ENCODE results near the gene PIN4.
"Not testable (repeated sequence)": the region's sequence is repeated elsewhere in the genome, so short reads cannot be mapped to it uniquely, and the experiment has no call there.

The PIN4 gene

GRCh38 chrX:72203421-72203820, 21.9 kb downstream of the PIN4 start:
- Histone ChIP-seq H4K8ac (ENCODE audit: low read depth, low read length) (no peak overlapping the region), H2BK15ac (replicated peaks; ENCODE audit: low read depth) (no peak overlapping the region), H3K18ac (ENCODE audit: low read length) (peak overlapping the region; percentile 39), H4K5ac (ENCODE audit: low read length) (no peak overlapping the region), H3K36me3 (ENCODE audit: control insufficient read depth, insufficient read depth, low read length) (peaks cover 1% of the 10 kb centered on the region), H3K4me2 (ENCODE audit: low read length) (no peak overlapping the region), H2BK120ac (ENCODE audit: low read depth, low read length) (no peak overlapping the region), H3K79me1 (ENCODE audit: low read length) (no peaks in the 10 kb centered on the region), H3K27me3 (ENCODE audit: insufficient read depth, low read length, poor library complexity) (no peaks in the 10 kb centered on the region), H3K56ac (ENCODE audit: low read length) (peak overlapping the region; percentile 46), H3K9ac (ENCODE audit: low read length) (no peak overlapping the region), H3K4me1 (ENCODE audit: control insufficient read depth, low read depth, low read length) (peaks cover 2% of the 10 kb centered on the region), H3K23ac (ENCODE audit: low read length) (no peak overlapping the region), H3K4me3 (ENCODE audit: low read length) (no peak overlapping the region), H3K4ac (ENCODE audit: low read depth, low read length) (no peak overlapping the region), H3K27ac (ENCODE audit: low read depth, low read length) (no peak overlapping the region), H2AK5ac (ENCODE audit: low read length) (no peak overlapping the region), H2BK5ac (ENCODE audit: low read length) (no peak overlapping the region), H3K79me2 (ENCODE audit: control insufficient read depth, insufficient read depth, low read length) (no peaks in the 10 kb centered on the region)
- WGBS (ENCODE audit: extremely low coverage, insufficient coverage, low lambda C conversion rate): no CpG with 5 or more reads among the region's 6 CpGs
- DNase-seq: no peak

GRCh38 chrX:72205706-72206105, 24.1 kb downstream of the PIN4 start:
- Histone ChIP-seq H3K4me1 (ENCODE audit: control insufficient read depth, low read depth, low read length) (peaks cover 2% of the 10 kb centered on the region), H2BK15ac (replicated peaks; ENCODE audit: low read depth) (no peak overlapping the region), H4K8ac (ENCODE audit: low read depth, low read length) (no peak overlapping the region), H3K23ac (ENCODE audit: low read length) (no peak overlapping the region), H3K9ac (ENCODE audit: low read length) (no peak overlapping the region), H3K4ac (ENCODE audit: low read depth, low read length) (no peak overlapping the region), H3K79me2 (ENCODE audit: control insufficient read depth, insufficient read depth, low read length) (no peaks in the 10 kb centered on the region), H4K5ac (ENCODE audit: low read length) (no peak overlapping the region), H3K4me2 (ENCODE audit: low read length) (no peak overlapping the region), H3K27ac (ENCODE audit: low read depth, low read length) (no peak overlapping the region), H2BK5ac (ENCODE audit: low read length) (no peak overlapping the region), H3K4me3 (ENCODE audit: low read length) (no peak overlapping the region), H3K36me3 (ENCODE audit: control insufficient read depth, insufficient read depth, low read length) (peaks cover 1% of the 10 kb centered on the region), H2BK120ac (ENCODE audit: low read depth, low read length) (no peak overlapping the region), H3K18ac (ENCODE audit: low read length) (no peak overlapping the region), H2AK5ac (ENCODE audit: low read length) (no peak overlapping the region), H3K79me1 (ENCODE audit: low read length) (no peaks in the 10 kb centered on the region), H3K56ac (ENCODE audit: low read length) (no peak overlapping the region), H3K27me3 (ENCODE audit: insufficient read depth, low read length, poor library complexity) (no peaks in the 10 kb centered on the region)
- no CpG with 5 or more reads among the region's 2 CpGs for WGBS (ENCODE audit: extremely low coverage, insufficient coverage, low lambda C conversion rate)
- no peak for DNase-seq

GRCh38 chrX:72207366-72207765, 25.8 kb downstream of the PIN4 start:
- Histone ChIP-seq H3K4ac (ENCODE audit: low read depth, low read length) (no peak overlapping the region), H4K8ac (ENCODE audit: low read depth, low read length) (no peak overlapping the region)
- no CpG with 5 or more reads among the region's 4 CpGs for WGBS (ENCODE audit: extremely low coverage, insufficient coverage, low lambda C conversion rate)

GRCh38 chrX:72208126-72208800, 26.7 kb downstream of the PIN4 start:
- H4K8ac ChIP-seq (ENCODE audit: low read depth, low read length): no peak overlapping the region
- H3K9ac ChIP-seq (ENCODE audit: low read length): no peak overlapping the region
- no peak overlapping the region for H2BK120ac ChIP-seq (ENCODE audit: low read depth, low read length)
- H4K5ac ChIP-seq (ENCODE audit: low read length): no peak overlapping the region
- no peak overlapping the region for H3K23ac ChIP-seq (ENCODE audit: low read length)
- H2AK5ac ChIP-seq (ENCODE audit: low read length): no peak overlapping the region
- H3K4me3 ChIP-seq (ENCODE audit: low read length): no peak overlapping the region
- H3K36me3 ChIP-seq (ENCODE audit: control insufficient read depth, insufficient read depth, low read length): peaks cover 1% of the 10 kb centered on the region
- no peak for DNase-seq
- H2BK15ac ChIP-seq (replicated peaks; ENCODE audit: low read depth): no peak overlapping the region
- no peak overlapping the region for H3K56ac ChIP-seq (ENCODE audit: low read length)
- no peaks in the 10 kb centered on the region for H3K27me3 ChIP-seq (ENCODE audit: insufficient read depth, low read length, poor library complexity)
- no peak overlapping the region for H2BK5ac ChIP-seq (ENCODE audit: low read length)
- peaks cover 1% of the 10 kb centered on the region for H3K4me1 ChIP-seq (ENCODE audit: control insufficient read depth, low read depth, low read length)
- H3K79me2 ChIP-seq (ENCODE audit: control insufficient read depth, insufficient read depth, low read length): no peaks in the 10 kb centered on the region
- H3K18ac ChIP-seq (ENCODE audit: low read length): no peak overlapping the region
- no peaks in the 10 kb centered on the region for H3K79me1 ChIP-seq (ENCODE audit: low read length)
- no peak overlapping the region for H3K4ac ChIP-seq (ENCODE audit: low read depth, low read length)
- no CpG with 5 or more reads among the region's 4 CpGs for WGBS (ENCODE audit: extremely low coverage, insufficient coverage, low lambda C conversion rate)
- H3K27ac ChIP-seq (ENCODE audit: low read depth, low read length): no peak overlapping the region
- H3K4me2 ChIP-seq (ENCODE audit: low read length): no peak overlapping the region

More at GRCh38 chrX:72207366-72207765, 25.8 kb downstream of the PIN4 start:
- Histone ChIP-seq H2BK15ac (replicated peaks; ENCODE audit: low read depth) (no peak overlapping the region), H3K79me2 (ENCODE audit: control insufficient read depth, insufficient read depth, low read length) (no peaks in the 10 kb centered on the region), H3K56ac (ENCODE audit: low read length) (no peak overlapping the region), H3K4me2 (ENCODE audit: low read length) (no peak overlapping the region), H3K23ac (ENCODE audit: low read length) (no peak overlapping the region), H3K18ac (ENCODE audit: low read length) (no peak overlapping the region), H2BK120ac (ENCODE audit: low read depth, low read length) (no peak overlapping the region), H3K79me1 (ENCODE audit: low read length) (no peaks in the 10 kb centered on the region), H3K9ac (ENCODE audit: low read length) (no peak overlapping the region), H3K4me3 (ENCODE audit: low read length) (no peak overlapping the region), H3K27ac (ENCODE audit: low read depth, low read length) (no peak overlapping the region), H2AK5ac (ENCODE audit: low read length) (no peak overlapping the region), H4K5ac (ENCODE audit: low read length) (no peak overlapping the region), H3K27me3 (ENCODE audit: insufficient read depth, low read length, poor library complexity) (no peaks in the 10 kb centered on the region), H3K4me1 (ENCODE audit: control insufficient read depth, low read depth, low read length) (peaks cover 2% of the 10 kb centered on the region), H2BK5ac (ENCODE audit: low read length) (no peak overlapping the region), H3K36me3 (ENCODE audit: control insufficient read depth, insufficient read depth, low read length) (peaks cover 1% of the 10 kb centered on the region)
- no peak for DNase-seq

- no peaks in the 10 kb centered on the region for H3K4me1 ChIP-seq (ENCODE audit: control insufficient read depth, low read depth, low read length)
- H3K36me3 ChIP-seq (ENCODE audit: control insufficient read depth, insufficient read depth, low read length): no peaks in the 10 kb centered on the region
- H3K4me3 ChIP-seq (ENCODE audit: low read length): no peak overlapping the region
- no peaks in the 10 kb centered on the region for H3K79me1 ChIP-seq (ENCODE audit: low read length)
- WGBS (ENCODE audit: extremely low coverage, insufficient coverage, low lambda C conversion rate): no CpG with 5 or more reads among the region's 1 CpG
- H3K27ac ChIP-seq (ENCODE audit: low read depth, low read length): no peak overlapping the region
- H3K23ac ChIP-seq (ENCODE audit: low read length): no peak overlapping the region
- no peak overlapping the region for H2AK5ac ChIP-seq (ENCODE audit: low read length)
- H3K9ac ChIP-seq (ENCODE audit: low read length): no peak overlapping the region
- H3K56ac ChIP-seq (ENCODE audit: low read length): no peak overlapping the region
- H2BK15ac ChIP-seq (replicated peaks; ENCODE audit: low read depth): no peak overlapping the region
- H3K18ac ChIP-seq (ENCODE audit: low read length): no peak overlapping the region
- no peaks in the 10 kb centered on the region for H3K27me3 ChIP-seq (ENCODE audit: insufficient read depth, low read length, poor library complexity)
- no peaks in the 10 kb centered on the region for H3K79me2 ChIP-seq (ENCODE audit: control insufficient read depth, insufficient read depth, low read length)
- no peak overlapping the region for H3K4ac ChIP-seq (ENCODE audit: low read depth, low read length)
- H2BK120ac ChIP-seq (ENCODE audit: low read depth, low read length): no peak overlapping the region
- H2BK5ac ChIP-seq (ENCODE audit: low read length): no peak overlapping the region
- H4K8ac ChIP-seq (ENCODE audit: low read depth, low read length): no peak overlapping the region
- no peak overlapping the region for H3K4me2 ChIP-seq (ENCODE audit: low read length)
- no peak overlapping the region for H4K5ac ChIP-seq (ENCODE audit: low read length)
- DNase-seq: no peak
These were observed 35.4 kb downstream of the PIN4 start for GRCh38 chrX:72216973-72217372.

GRCh38 chrX:72220375-72220774, 38.8 kb downstream of the PIN4 start:
- H2AK5ac ChIP-seq (ENCODE audit: low read length): not testable (repeated sequence)
- peak; percentile 25 for DNase-seq

More at GRCh38 chrX:72220375-72220774, 38.8 kb downstream of the PIN4 start:
- not testable (repeated sequence) for H3K79me1 ChIP-seq (ENCODE audit: low read length); H3K36me3 ChIP-seq (ENCODE audit: control insufficient read depth, insufficient read depth, low read length); H3K56ac ChIP-seq (ENCODE audit: low read length); H3K4me3 ChIP-seq (ENCODE audit: low read length); H4K8ac ChIP-seq (ENCODE audit: low read depth, low read length); H3K79me2 ChIP-seq (ENCODE audit: control insufficient read depth, insufficient read depth, low read length); H3K18ac ChIP-seq (ENCODE audit: low read length); H4K5ac ChIP-seq (ENCODE audit: low read length); H3K9ac ChIP-seq (ENCODE audit: low read length); H3K27me3 ChIP-seq (ENCODE audit: insufficient read depth, low read length, poor library complexity); H3K27ac ChIP-seq (ENCODE audit: low read depth, low read length); H3K4me1 ChIP-seq (ENCODE audit: control insufficient read depth, low read depth, low read length); H2BK120ac ChIP-seq (ENCODE audit: low read depth, low read length); H2BK15ac ChIP-seq (replicated peaks; ENCODE audit: low read depth); H2BK5ac ChIP-seq (ENCODE audit: low read length); H3K4ac ChIP-seq (ENCODE audit: low read depth, low read length); H3K23ac ChIP-seq (ENCODE audit: low read length); H3K4me2 ChIP-seq (ENCODE audit: low read length)
- WGBS (ENCODE audit: extremely low coverage, insufficient coverage, low lambda C conversion rate): no CpG with 5 or more reads among the region's 3 CpGs
